CD1c-positive myeloid dendritic cell (primary cell): ENCODE data around the gene WNT9B.
A peak's percentile ranks its signal among the peaks of the same experiment; 100 is the strongest.

Experiments used
- DNase-seq: peaks from one replicate; pipeline ENCODE4 v3.0.0-alpha.2; 2016; ENCODE audit errors: extremely low spot score

The WNT9B gene

DNA sequence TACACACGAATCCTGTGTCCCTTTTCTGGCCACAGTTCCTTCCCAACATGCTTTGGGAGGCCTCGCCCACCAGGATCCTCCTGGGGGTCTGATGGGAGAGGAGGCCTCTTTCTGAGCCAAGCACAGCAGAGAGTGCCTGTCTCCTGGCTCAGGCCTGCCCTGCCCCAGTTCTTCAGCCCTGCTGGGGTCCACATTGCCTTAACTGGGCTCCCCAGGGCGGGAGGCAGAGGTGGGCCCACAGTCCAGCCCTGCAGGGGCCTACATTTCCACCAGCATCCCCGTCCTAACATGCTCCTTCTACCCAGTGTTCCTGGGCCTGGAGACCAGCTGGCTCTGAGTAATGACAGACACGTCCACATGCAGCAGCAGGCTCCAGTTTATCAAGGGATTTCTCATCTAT is 29.6 kb downstream of the WNT9B start:
- DNase-seq, result no peak

- DNase-seq, result no peak
These were observed 31.3 kb downstream of the WNT9B start for GRCh38 chr17:46882666-46883065.

DNA sequence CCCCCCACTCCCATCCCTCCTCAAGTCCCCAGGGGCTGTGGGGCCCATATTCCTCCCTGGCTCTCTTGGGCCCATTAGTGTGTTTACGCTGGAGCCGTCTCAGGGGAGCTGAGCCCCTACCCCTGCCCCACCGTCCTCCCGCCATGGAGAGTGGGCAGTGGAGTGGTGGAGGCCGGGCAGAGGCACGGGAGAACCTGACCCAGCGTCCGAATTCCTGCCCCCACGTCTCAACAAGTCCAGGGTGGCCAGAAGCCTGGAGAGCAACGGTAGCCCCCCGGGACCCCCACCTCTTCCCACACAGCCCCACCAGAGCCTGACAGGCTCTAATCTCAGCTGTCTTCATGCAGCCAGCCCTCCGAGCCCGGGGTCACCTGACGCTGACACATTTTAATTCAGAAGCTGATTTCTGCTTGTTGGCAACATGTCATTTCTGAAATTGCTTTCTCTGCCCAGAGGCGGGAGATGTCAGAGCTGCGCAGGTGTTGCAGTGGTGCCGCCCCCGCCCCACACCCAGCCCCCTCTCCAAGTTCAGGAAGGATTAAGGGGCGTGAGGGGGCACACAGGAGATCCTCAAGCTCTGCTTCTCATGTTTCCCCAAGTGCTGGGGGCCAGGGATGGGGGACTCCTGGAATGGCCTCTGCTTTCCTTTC is 32.6 kb downstream of the WNT9B start:
- DNase-seq, result no peak

- DNase-seq, result no peak
These were observed 33.2 kb downstream of the WNT9B start for GRCh38 chr17:46884552-46884951.

DNA sequence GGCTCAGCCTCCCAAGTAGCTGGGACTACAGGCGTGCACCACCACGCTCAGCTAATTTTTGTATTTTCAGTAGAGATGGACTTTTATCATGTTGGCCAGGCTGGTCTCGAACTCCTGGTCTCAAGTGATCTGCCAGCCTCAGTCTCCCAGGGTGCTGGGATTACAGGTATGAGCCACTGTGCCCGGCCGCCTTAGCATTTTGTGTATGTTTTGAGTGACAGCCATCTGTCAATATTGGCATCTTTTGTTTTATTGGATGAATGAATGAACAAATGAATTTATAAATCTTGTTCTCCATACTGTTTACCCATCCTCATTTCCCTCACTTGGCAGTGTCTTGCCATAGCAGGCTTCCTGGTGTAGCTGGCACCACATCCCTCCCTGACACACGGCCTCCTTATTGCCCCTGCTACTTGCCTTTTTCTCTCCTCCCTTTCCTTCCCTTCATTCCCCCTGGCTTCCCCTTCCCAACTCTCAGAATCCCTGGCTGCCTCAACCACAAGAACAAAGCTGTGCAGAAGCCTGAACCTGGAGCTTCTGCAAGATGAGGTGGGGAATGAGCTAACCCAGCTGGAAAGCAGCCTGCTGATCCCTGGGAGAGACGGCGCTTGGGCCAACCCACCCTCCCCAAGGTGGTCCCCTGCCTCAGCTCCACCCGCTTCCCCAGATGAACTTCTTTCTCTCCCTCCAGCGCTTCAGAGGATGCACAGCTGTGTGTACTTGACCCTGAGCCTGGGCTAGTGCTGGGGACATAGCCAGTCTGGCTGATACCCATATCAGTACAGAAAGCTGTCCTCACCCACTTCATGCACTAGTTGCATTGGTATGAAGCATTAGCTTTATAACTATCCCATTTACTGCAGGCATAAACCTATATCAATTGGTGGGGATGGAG is 34.3 kb downstream of the WNT9B start:
- DNase-seq, result no peak

GRCh38 chr17:46886310-46886663 is 34.9 kb downstream of the WNT9B start:
- no peak for DNase-seq

- DNase-seq, result no peak
These were observed 36.3 kb downstream of the WNT9B start for GRCh38 chr17:46887717-46888116.

DNA sequence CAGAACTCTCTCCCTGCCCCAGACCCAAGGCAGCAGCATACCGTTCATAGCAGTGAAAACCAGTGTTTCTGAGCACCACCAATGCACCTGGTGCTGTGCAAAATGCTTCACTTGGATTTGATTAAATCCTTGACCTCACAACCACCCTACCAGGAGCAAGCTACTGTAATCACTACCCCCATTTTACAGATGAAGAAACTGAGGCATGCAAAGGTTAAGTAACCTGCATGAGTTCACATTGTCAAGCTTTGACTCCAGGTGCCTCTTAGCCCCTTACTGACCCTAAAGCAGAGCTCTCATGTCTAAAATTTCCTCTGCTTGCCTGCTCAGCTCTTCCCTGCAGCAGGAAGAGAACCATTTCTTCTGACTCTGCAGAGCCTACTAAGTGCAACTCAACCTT is 37.3 kb downstream of the WNT9B start:
- no peak for DNase-seq

DNA sequence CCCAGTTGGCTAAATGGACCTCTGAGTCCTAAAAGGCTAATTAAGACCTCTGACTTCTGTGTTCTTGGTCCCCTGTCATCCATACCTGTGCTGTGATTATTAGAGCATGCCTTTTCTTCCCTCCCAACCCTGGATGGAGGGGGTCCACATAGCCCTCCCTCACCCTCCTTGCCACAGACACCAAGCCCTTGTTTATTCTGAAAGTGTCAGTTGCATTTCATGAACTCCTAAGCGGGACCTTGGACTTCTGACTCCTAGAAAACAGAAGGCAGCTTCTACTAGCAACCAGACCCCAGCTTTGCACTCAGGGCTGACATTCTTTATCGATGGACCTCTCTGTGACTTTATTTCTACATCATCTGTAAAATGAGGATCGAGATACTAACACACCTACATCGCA is 38.1 kb downstream of the WNT9B start:
- no peak for DNase-seq

- DNase-seq, result no peak
These were observed 38.7 kb downstream of the WNT9B start for GRCh38 chr17:46889992-46890564.

GRCh38 chr17:46890638-46891037 is 39.3 kb downstream of the WNT9B start:
- no peak for DNase-seq

GRCh38 chr17:46892192-46892703 is 40.9 kb downstream of the WNT9B start:
- no peak for DNase-seq

GRCh38 chr17:46894024-46894423 is 42.6 kb downstream of the WNT9B start:
- no peak for DNase-seq

DNA sequence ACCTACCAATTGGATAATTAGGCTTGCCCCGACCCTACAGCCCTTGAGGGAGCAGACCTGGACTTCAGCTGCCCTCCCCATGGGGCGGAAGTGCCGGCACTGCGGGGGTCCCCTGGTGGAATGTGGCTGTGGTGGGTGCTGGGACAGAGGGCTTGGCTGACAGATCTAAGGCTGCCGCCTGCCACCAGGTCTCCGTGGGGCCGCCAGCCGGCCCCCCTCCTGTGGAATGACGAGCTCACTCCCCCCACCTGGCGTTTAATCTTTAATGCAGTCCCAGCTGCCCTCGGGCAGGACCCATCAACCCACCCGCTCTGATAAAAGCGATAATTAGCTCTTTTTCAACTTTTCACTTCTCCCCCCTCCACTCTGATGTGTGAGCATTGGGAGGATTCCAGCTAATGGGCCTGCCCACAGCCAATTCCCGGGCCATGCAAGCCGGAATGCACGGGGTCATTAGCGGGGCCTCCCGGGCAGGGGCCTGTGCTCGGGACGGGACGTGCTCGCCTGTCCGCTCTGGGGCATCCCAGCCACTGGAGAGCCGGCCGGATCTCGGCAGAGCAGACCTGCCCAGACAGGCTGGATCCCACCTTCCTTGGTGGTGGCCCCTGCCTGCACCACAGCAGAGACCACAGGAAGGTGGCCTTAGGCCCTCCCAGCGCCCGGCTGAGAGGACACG is 43.2 kb downstream of the WNT9B start:
- DNase-seq, result no peak

GRCh38 chr17:46895171-46895570 is 43.8 kb downstream of the WNT9B start:
- peak; percentile 10 for DNase-seq

- DNase-seq, result no peak
These were observed 45.6 kb downstream of the WNT9B start for GRCh38 chr17:46896991-46897390.

GRCh38 chr17:46898364-46898763 is 47.0 kb downstream of the WNT9B start:
- DNase-seq, result no peak

DNA sequence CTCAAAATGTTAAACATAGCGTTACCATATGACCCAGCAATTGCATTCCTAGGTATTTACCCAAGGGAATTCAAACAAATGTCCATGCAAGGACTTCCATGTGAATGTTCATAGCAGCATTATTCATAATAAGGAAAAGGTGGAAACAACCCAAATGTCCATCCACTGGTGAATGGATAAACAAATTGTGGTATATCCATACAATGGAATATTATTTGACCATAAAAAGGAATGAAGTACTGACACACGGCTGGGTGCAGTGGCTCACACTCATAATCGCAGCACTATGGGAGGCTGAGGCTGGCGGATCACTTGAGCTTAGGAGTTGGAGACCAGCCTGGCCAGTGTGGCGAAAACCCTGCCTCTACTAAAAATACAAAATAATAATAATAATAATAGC is 47.5 kb downstream of the WNT9B start:
- DNase-seq, result no peak

GRCh38 chr17:46901291-46901690 is 49.9 kb downstream of the WNT9B start:
- DNase-seq, result no peak

DNA sequence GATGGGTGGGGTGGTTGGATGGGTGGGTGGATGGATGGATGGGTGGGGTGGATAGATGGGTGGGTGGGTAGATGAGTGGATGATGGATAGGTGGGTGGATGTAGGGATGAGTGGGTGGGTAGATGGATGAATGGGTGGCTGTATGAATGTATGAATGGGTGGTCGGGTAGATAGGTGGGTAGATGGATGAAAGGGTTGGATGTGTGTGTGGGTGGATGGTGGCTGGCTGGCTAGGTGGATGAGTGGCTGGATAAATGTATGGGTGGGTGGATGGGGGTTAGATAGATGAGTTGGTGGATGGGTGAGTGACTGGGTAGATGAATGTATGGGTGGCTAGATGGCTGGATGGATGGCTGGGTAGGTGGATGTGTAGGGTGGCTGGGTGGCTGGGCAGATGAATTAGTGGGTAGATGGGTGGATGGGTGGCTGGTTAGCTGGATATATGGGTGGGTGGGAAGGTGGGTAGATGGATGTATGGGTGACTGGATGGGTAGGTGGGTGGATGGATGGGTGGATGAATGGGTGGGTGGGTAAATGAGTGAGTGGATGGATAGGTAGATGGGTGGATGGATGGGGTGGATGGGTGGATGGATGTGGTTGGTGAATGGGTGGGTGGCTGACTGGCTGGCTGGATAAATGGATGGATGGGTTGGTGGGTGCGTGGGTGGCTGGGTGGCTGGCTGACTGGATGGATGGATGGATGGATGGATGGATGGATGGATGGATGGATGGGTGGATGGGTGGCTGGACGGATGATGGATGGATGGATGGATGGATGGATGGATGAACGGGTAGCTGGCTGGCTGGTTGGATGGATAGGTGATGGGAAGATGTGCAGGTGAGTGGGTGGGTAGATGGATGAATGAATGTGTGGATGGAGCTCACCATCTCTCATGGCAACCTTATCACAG is 52.6 kb downstream of the WNT9B start:
- no peak for DNase-seq

GRCh38 chr17:46908068-46908737 is 56.8 kb downstream of the WNT9B start:
- no peak for DNase-seq
